ENCODE measurements around the gene RACGAP1. TPM values are rescaled to one million over a fixed set of nuclear protein-coding genes. Genes with fewer than 3 reads are reported as not detected.

The RACGAP1 gene
- total RNA-seq, 2 experiments from 2014 or later: 3.0 to 3.3 TPM

- Mint-ChIP-seq H3K36me3 (ENCODE audit: low read depth) (no peaks in the 10 kb centered on the region), H3K4me1 (ENCODE audit: low read depth) (peaks cover 8% of the 10 kb centered on the region), H3K9me3 (no peaks in the 10 kb centered on the region), H3K4me3 (peak overlapping the region; percentile 39), H3K27me3 (peaks cover 83% of the 10 kb centered on the region), H3K27ac (no peak overlapping the region)
- Histone ChIP-seq H3K4me3 (ENCODE audit: low read length) (no peak overlapping the region), H3K27ac (ENCODE audit: low read depth in 1 of 2, low read length in 2 of 2) (no peak overlapping the region), H3K9me3 (ENCODE audit: control insufficient read depth in 1 of 2, insufficient read depth in 1 of 2, low read length in 2 of 2) (peaks cover 0 to 8% of the 10 kb centered on the region in 2 experiments), H3K27me3 (ENCODE audit: control insufficient read depth in 1 of 2, insufficient read depth in 2 of 2, low read length in 2 of 2) (peaks cover 50 to 87% of the 10 kb centered on the region in 2 experiments), H3K4me1 (ENCODE audit: insufficient read depth, low read length) (peaks cover 5% of the 10 kb centered on the region), H3K36me3 (ENCODE audit: insufficient read depth, low read length) (no peaks in the 10 kb centered on the region)
- CTCF ChIA-PET: interaction anchor here (1.4 kb wide), 1 partner anchor 7 kb away, joined by 5 read pairs; no protein-coding TSS in a partner anchor
- intact Hi-C loops (cut with DNase I, micrococcal nuclease): no loop called here
- POLR2A ChIA-PET: no interaction called here
- DNase-seq (no peak), ATAC-seq (ENCODE audit: poor library complexity) (no peak)
- no peak for TF ChIP-seq CTCF (IDR thresholded peaks at IDR 0.05)
Measured at GRCh38 chr12:49959685-49960473, 65.4 kb downstream of the RACGAP1 start.

- Mint-ChIP-seq H3K27me3 (peaks cover 84% of the 10 kb centered on the region), H3K27ac (no peak overlapping the region), H3K36me3 (ENCODE audit: low read depth) (no peaks in the 10 kb centered on the region), H3K9me3 (no peaks in the 10 kb centered on the region), H3K4me1 (ENCODE audit: low read depth) (peaks cover 8% of the 10 kb centered on the region), H3K4me3 (no peak overlapping the region)
- DNase-seq: no peak
- CTCF ChIA-PET: no interaction called here
- intact Hi-C loops (cut with DNase I, micrococcal nuclease): no loop called here
- Histone ChIP-seq H3K4me1 (ENCODE audit: insufficient read depth, low read length) (peaks cover 5% of the 10 kb centered on the region), H3K36me3 (ENCODE audit: insufficient read depth, low read length) (no peaks in the 10 kb centered on the region), H3K27me3 (ENCODE audit: control insufficient read depth in 1 of 2, insufficient read depth in 2 of 2, low read length in 2 of 2) (peaks cover 56 to 85% of the 10 kb centered on the region in 2 experiments), H3K27ac (ENCODE audit: low read depth in 1 of 2, low read length in 2 of 2) (no peak overlapping the region), H3K9me3 (ENCODE audit: control insufficient read depth in 1 of 2, insufficient read depth in 1 of 2, low read length in 2 of 2) (peaks cover 0 to 3% of the 10 kb centered on the region in 2 experiments), H3K4me3 (ENCODE audit: low read length) (no peak overlapping the region)
- no peak for TF ChIP-seq CTCF (IDR thresholded peaks at IDR 0.05)
- POLR2A ChIA-PET: no interaction called here
- no peak for ATAC-seq (ENCODE audit: poor library complexity)
Measured at GRCh38 chr12:49957570-49957967, 67.7 kb downstream of the RACGAP1 start.

- Mint-ChIP-seq H3K9me3 (no peaks in the 10 kb centered on the region), H3K27me3 (peaks cover 83% of the 10 kb centered on the region), H3K27ac (no peak overlapping the region), H3K36me3 (ENCODE audit: low read depth) (no peaks in the 10 kb centered on the region), H3K4me3 (no peak overlapping the region), H3K4me1 (ENCODE audit: low read depth) (peaks cover 8% of the 10 kb centered on the region)
- Histone ChIP-seq H3K4me3 (ENCODE audit: low read length) (no peak overlapping the region), H3K4me1 (ENCODE audit: insufficient read depth, low read length) (peaks cover 5% of the 10 kb centered on the region), H3K36me3 (ENCODE audit: insufficient read depth, low read length) (no peaks in the 10 kb centered on the region), H3K27me3 (ENCODE audit: control insufficient read depth in 1 of 2, insufficient read depth in 2 of 2, low read length in 2 of 2) (peaks cover 56 to 83% of the 10 kb centered on the region in 2 experiments), H3K27ac (ENCODE audit: low read depth in 1 of 2, low read length in 2 of 2) (no peak overlapping the region), H3K9me3 (ENCODE audit: control insufficient read depth in 1 of 2, insufficient read depth in 1 of 2, low read length in 2 of 2) (peaks cover 0 to 3% of the 10 kb centered on the region in 2 experiments)
- DNase-seq: no peak
- no peak for ATAC-seq (ENCODE audit: poor library complexity)
- intact Hi-C loops (cut with DNase I, micrococcal nuclease): no loop called here
- no peak for TF ChIP-seq CTCF (IDR thresholded peaks at IDR 0.05)
- ChIA-PET POLR2A (no interaction called here), CTCF (no interaction called here)
Measured at GRCh38 chr12:49956663-49957569, 68.4 kb downstream of the RACGAP1 start.

Data from CD4-positive, alpha-beta T cell (primary cell).